Stimulated activated naive CD8-positive, alpha-beta T cell treated with anti-CD3 and anti-CD28 coated beads, Interleukin-15, Interleukin-2, amounts not matched to agents 100 ng/mL and 50 ng/mL, for 24 hours (primary cell): Measurements from ENCODE around the gene SLC2A1.

Experiments used
- H3K27ac Mint-ChIP-seq: one replicate; pipeline ENCODE4 v1.8.0; 2021; ENCODE audit warnings: mild to moderate bottlenecking, mixed read lengths
- H3K27me3 Mint-ChIP-seq: one replicate; pipeline ENCODE4 v1.8.0; 2021; ENCODE audit warnings: mixed read lengths
- H3K36me3 Mint-ChIP-seq: one replicate; pipeline ENCODE4 v1.8.0; 2021; ENCODE audit warnings: low read depth, mixed read lengths
- H3K4me1 Mint-ChIP-seq: one replicate; pipeline ENCODE4 v1.8.0; 2021; ENCODE audit warnings: low read depth, mixed read lengths
- H3K4me3 Mint-ChIP-seq: one replicate; pipeline ENCODE4 v1.8.0; 2021; ENCODE audit warnings: mild to moderate bottlenecking, mixed read lengths
- H3K9me3 Mint-ChIP-seq: one replicate; pipeline ENCODE4 v1.8.0; 2021; ENCODE audit warnings: mixed read lengths

Gene SLC2A1

DNA sequence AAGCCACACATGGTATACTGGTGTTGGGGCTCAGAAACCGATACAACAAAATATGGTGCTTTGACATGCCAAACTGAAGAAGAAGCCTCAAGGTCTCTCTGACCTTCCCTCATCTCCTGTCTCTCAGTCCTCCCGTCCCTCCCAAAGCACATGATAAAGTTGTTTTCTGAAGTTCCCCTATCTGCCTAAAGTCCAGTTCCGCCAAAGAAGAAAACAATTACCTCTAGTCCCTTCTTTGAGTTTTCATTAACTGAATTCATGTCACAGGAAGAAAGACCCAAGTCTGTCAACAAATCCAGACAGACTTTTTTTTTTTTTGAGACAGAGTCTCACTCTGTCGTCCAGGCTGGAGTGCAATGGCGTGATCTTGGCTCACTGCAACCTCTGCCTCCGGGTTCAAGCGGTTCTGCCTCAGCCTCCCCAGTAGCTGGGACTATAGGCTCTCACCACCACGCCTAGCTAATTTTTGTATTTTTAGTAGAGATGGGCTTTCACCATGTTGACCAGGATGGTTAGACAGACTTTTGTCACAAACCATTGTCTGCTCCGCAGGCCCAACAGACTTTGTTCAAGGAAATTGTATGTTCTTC, 32.2 kb upstream of the SLC2A1 start:
- Mint-ChIP-seq H3K36me3 (peaks cover 3% of the 10 kb centered on the region), H3K27me3 (no peaks in the 10 kb centered on the region), H3K4me3 (no peak overlapping the region), H3K9me3 (peaks cover 8% of the 10 kb centered on the region), H3K27ac (no peak overlapping the region), H3K4me1 (peaks cover 4% of the 10 kb centered on the region)

DNA sequence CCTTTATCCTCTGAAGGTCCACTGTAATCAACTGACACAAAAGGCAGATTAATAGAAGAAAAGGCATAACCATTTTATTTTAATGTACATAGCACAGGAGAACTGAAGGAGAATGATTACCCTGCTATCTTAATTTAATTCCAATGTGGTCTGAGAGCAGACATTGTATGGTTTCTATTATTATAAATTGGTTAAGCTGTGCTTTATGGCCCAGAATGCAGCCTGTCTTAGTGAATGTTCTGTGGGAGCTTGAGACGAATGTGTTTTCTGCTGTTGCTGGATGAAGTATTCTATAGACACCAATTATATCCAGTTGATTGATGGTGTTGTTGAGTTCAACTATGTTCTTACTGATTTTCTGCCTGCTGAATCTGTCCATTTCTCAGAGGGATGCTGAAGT, 25.0 kb upstream of the SLC2A1 start:
- H3K27me3 Mint-ChIP-seq: no peaks in the 10 kb centered on the region
- H3K4me3 Mint-ChIP-seq: no peak overlapping the region
- no peak overlapping the region for H3K27ac Mint-ChIP-seq
- H3K9me3 Mint-ChIP-seq: no peaks in the 10 kb centered on the region
- H3K36me3 Mint-ChIP-seq: no peaks in the 10 kb centered on the region
- peaks cover 8% of the 10 kb centered on the region for H3K4me1 Mint-ChIP-seq

DNA sequence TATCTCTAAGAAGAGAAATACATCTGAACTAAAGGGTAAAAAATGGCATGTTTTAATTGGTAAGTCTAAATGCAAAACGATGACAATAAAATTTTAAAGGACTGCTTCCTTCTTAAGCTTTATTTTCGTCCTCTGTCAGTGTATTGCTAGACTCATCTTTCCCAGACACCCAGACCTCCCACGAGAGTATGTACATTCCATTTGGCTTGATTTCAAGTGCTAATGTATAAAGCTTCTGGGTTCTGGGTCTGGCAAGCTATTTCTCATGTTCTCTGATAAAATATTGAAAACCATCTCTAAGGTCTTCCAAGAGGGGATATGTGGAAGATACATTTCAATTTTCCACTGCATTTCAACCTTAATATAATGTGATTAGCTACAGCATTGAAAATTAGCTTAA, 24.6 kb upstream of the SLC2A1 start:
- H3K4me3 Mint-ChIP-seq: no peak overlapping the region

DNA sequence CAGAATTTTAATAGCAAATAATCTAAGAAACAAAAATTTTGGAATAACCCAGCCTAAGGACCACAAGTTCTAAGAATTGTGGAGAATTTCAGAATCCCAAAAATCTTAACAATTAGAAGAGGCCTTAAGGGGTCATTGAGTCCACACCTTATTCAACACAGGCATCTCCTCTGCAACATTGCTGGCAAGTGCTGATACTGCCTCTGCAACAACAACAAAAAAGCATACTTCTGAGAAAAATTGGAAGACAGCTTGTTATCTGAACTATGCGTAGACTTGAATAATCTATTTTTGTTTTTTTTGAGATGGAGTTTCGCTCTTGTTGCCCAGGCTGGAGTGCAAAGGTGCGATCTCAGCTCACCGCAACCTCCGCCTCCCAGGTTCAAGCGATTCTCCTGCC, 24.0 kb upstream of the SLC2A1 start:
- no peaks in the 10 kb centered on the region for H3K27me3 Mint-ChIP-seq
- H3K9me3 Mint-ChIP-seq: no peaks in the 10 kb centered on the region
- peaks cover 8% of the 10 kb centered on the region for H3K4me1 Mint-ChIP-seq
- no peaks in the 10 kb centered on the region for H3K36me3 Mint-ChIP-seq
- H3K4me3 Mint-ChIP-seq: no peak overlapping the region
- no peak overlapping the region for H3K27ac Mint-ChIP-seq

More for the DNA sequence above, 24.6 kb upstream of the SLC2A1 start:
- Mint-ChIP-seq H3K27ac (no peak overlapping the region), H3K4me1 (peaks cover 8% of the 10 kb centered on the region), H3K36me3 (no peaks in the 10 kb centered on the region), H3K9me3 (no peaks in the 10 kb centered on the region), H3K27me3 (no peaks in the 10 kb centered on the region)

- H3K27me3 Mint-ChIP-seq: no peaks in the 10 kb centered on the region
Measured at GRCh38 chr1:42981871-42982270, 23.2 kb upstream of the SLC2A1 start.

GRCh38 chr1:42981255-42981805, 22.7 kb upstream of the SLC2A1 start:
- peaks cover 8% of the 10 kb centered on the region for H3K4me1 Mint-ChIP-seq
- no peak overlapping the region for H3K27ac Mint-ChIP-seq
- H3K4me3 Mint-ChIP-seq: no peak overlapping the region
- H3K9me3 Mint-ChIP-seq: no peaks in the 10 kb centered on the region
- H3K36me3 Mint-ChIP-seq: no peaks in the 10 kb centered on the region
- no peaks in the 10 kb centered on the region for H3K27me3 Mint-ChIP-seq

More at GRCh38 chr1:42981871-42982270, 23.2 kb upstream of the SLC2A1 start:
- H3K9me3 Mint-ChIP-seq: no peaks in the 10 kb centered on the region
- peaks cover 8% of the 10 kb centered on the region for H3K4me1 Mint-ChIP-seq
- no peak overlapping the region for H3K4me3 Mint-ChIP-seq
- H3K27ac Mint-ChIP-seq: no peak overlapping the region
- H3K36me3 Mint-ChIP-seq: no peaks in the 10 kb centered on the region

- H3K9me3 Mint-ChIP-seq: no peaks in the 10 kb centered on the region
- H3K36me3 Mint-ChIP-seq: no peaks in the 10 kb centered on the region
- no peak overlapping the region for H3K4me3 Mint-ChIP-seq
- H3K27me3 Mint-ChIP-seq: no peaks in the 10 kb centered on the region
- peak overlapping the region; percentile 71 for H3K27ac Mint-ChIP-seq
- H3K4me1 Mint-ChIP-seq: peaks cover 8% of the 10 kb centered on the region
Measured at GRCh38 chr1:42979896-42980800, 21.5 kb upstream of the SLC2A1 start.

- H3K9me3 Mint-ChIP-seq: no peaks in the 10 kb centered on the region
- H3K27me3 Mint-ChIP-seq: no peaks in the 10 kb centered on the region
- no peaks in the 10 kb centered on the region for H3K36me3 Mint-ChIP-seq
- H3K4me3 Mint-ChIP-seq: no peak overlapping the region
- H3K27ac Mint-ChIP-seq: no peak overlapping the region
- peaks cover 8% of the 10 kb centered on the region for H3K4me1 Mint-ChIP-seq
Measured at GRCh38 chr1:42979036-42979430, 20.4 kb upstream of the SLC2A1 start.

- Mint-ChIP-seq H3K4me3 (no peak overlapping the region), H3K27ac (no peak overlapping the region), H3K27me3 (no peaks in the 10 kb centered on the region), H3K4me1 (peaks cover 8% of the 10 kb centered on the region), H3K36me3 (no peaks in the 10 kb centered on the region), H3K9me3 (no peaks in the 10 kb centered on the region)
Measured at GRCh38 chr1:42978317-42979035, 19.8 kb upstream of the SLC2A1 start.

GRCh38 chr1:42977653-42978052, 19.0 kb upstream of the SLC2A1 start:
- no peak overlapping the region for H3K27ac Mint-ChIP-seq
- no peaks in the 10 kb centered on the region for H3K36me3 Mint-ChIP-seq
- H3K4me1 Mint-ChIP-seq: peaks cover 8% of the 10 kb centered on the region
- no peaks in the 10 kb centered on the region for H3K9me3 Mint-ChIP-seq
- no peaks in the 10 kb centered on the region for H3K27me3 Mint-ChIP-seq
- H3K4me3 Mint-ChIP-seq: no peak overlapping the region

DNA sequence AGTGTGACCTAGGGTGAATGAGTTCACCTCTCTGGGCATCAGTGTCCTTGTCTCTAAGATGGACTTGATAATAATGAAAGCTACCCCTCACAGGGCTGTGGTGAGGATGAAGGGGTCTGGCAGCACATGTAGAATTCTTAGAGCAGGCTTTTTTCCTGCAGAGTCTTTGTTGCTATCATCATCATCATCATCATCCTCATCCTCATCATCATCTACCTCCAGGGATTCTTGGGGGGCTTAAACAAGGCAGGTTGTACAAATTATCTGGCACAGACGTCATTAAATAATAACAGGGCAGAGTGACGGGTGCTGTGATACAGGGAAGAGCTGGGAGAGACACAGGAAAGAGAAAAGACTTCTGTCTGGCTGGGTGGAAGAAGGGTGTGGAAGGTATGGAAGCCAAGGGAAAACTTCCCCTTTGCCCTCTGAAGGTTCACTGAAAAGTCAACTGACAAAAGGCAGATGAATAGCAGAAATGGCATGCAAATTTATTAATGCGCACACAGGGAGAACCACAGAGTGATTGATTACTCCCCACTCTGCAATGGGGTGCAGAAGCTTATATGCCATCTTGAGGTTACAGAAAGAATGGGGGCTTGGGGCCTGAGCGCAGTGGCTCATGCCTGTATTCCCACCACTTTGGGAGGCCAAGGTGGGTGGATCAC, 17.0 kb upstream of the SLC2A1 start:
- no peak overlapping the region for H3K4me3 Mint-ChIP-seq
- H3K9me3 Mint-ChIP-seq: no peaks in the 10 kb centered on the region
- H3K27me3 Mint-ChIP-seq: no peaks in the 10 kb centered on the region
- peaks cover 5% of the 10 kb centered on the region for H3K4me1 Mint-ChIP-seq
- no peak overlapping the region for H3K27ac Mint-ChIP-seq
- no peaks in the 10 kb centered on the region for H3K36me3 Mint-ChIP-seq

DNA sequence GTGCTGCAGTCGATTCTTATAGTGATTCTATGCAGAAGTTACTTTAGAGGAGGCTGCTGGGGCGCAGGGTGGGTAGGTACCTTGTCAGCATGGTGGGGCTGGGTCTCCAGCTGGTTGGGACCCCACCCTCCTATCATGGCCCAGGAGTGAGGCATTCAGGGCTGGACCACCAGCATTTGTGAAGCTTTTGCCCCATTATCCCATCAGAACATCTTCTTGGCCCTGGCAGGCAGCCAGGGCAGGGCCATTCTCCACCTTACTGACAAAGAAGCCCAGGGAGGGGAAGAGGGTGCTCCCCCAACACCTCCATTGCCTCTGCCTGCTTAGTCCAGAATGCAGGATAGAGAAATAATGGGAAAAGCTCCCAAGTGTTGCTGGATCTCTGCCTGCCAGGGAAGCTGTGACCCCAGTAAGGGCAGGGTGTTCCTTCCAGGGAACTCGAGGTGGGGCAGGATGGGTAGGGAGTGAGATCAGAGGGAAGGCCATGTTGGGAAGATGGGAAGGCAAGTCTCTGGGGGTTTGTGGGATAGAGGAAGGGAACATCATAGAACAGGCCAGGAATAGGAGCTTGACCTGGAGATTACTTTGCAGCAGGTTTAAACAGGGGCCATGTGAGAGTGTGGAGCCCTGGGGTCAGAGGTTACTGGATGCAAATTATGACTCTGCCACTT, 16.2 kb upstream of the SLC2A1 start:
- Mint-ChIP-seq H3K4me1 (no peaks in the 10 kb centered on the region), H3K27ac (no peak overlapping the region), H3K9me3 (no peaks in the 10 kb centered on the region)

GRCh38 chr1:42973799-42974198, 15.1 kb upstream of the SLC2A1 start:
- H3K27me3 Mint-ChIP-seq: no peaks in the 10 kb centered on the region
- H3K9me3 Mint-ChIP-seq: no peaks in the 10 kb centered on the region
- H3K36me3 Mint-ChIP-seq: no peaks in the 10 kb centered on the region
- H3K4me3 Mint-ChIP-seq: no peak overlapping the region
- H3K4me1 Mint-ChIP-seq: no peaks in the 10 kb centered on the region
- no peak overlapping the region for H3K27ac Mint-ChIP-seq

More for the DNA sequence above, 16.2 kb upstream of the SLC2A1 start:
- H3K4me3 Mint-ChIP-seq: no peak overlapping the region
- H3K36me3 Mint-ChIP-seq: no peaks in the 10 kb centered on the region
- no peaks in the 10 kb centered on the region for H3K27me3 Mint-ChIP-seq

- Mint-ChIP-seq H3K4me3 (no peak overlapping the region), H3K36me3 (no peaks in the 10 kb centered on the region), H3K4me1 (no peaks in the 10 kb centered on the region), H3K27me3 (no peaks in the 10 kb centered on the region), H3K27ac (no peak overlapping the region), H3K9me3 (no peaks in the 10 kb centered on the region)
Measured at GRCh38 chr1:42973286-42973685, 14.6 kb upstream of the SLC2A1 start.
